Activated CD4-positive, alpha-beta T cell treated with anti-CD3 and anti-CD28 coated beads, Interleukin-2, amount 50 U/mL, for 48 hours (primary cell): ENCODE measurements around the gene NAPEPLD.
"Not testable (repeated sequence)": the region's sequence is repeated elsewhere in the genome, so short reads cannot be mapped to it uniquely, and the experiment has no call there.

ENCODE experiments used
- DNase-seq, 2 experiments: peaks; one replicate each; pipeline ENCODE4 v3.0.0-alpha.2; 2020

The NAPEPLD gene

GRCh38 chr7:103143868-103144267 is 5.0 kb downstream of the NAPEPLD start:
- DNase-seq: no peak

- DNase-seq: no peak
These were observed 6.4 kb downstream of the NAPEPLD start for GRCh38 chr7:103142494-103142893.

- DNase-seq: no peak
These were observed 7.0 kb downstream of the NAPEPLD start for GRCh38 chr7:103141753-103142404.

- no peak for DNase-seq
These were observed 8.2 kb downstream of the NAPEPLD start for GRCh38 chr7:103140685-103141084.

GRCh38 chr7:103140061-103140460 is 8.8 kb downstream of the NAPEPLD start:
- DNase-seq: no peak

- no peak for DNase-seq
These were observed 13.9 kb downstream of the NAPEPLD start for GRCh38 chr7:103134836-103135554.

GRCh38 chr7:103132995-103133688 is 15.8 kb downstream of the NAPEPLD start:
- DNase-seq: no peak

GRCh38 chr7:103130901-103131624 is 17.8 kb downstream of the NAPEPLD start:
- no peak for DNase-seq

GRCh38 chr7:103129702-103130549 is 19.0 kb downstream of the NAPEPLD start:
- no peak for DNase-seq

GRCh38 chr7:103127006-103127405 is 21.9 kb downstream of the NAPEPLD start:
- DNase-seq: no peak

GRCh38 chr7:103124429-103124979 is 24.4 kb downstream of the NAPEPLD start:
- DNase-seq: no peak

- DNase-seq: no peak
These were observed 25.4 kb downstream of the NAPEPLD start for GRCh38 chr7:103123529-103123928.

- no peak for DNase-seq
These were observed 27.3 kb downstream of the NAPEPLD start for GRCh38 chr7:103121641-103122040.

- DNase-seq: no peak
These were observed 28.5 kb downstream of the NAPEPLD start for GRCh38 chr7:103120362-103120761.

GRCh38 chr7:103119791-103120291 is 29.1 kb downstream of the NAPEPLD start:
- DNase-seq: no peak

- no peak for DNase-seq
These were observed 31.4 kb downstream of the NAPEPLD start for GRCh38 chr7:103117465-103117864.

- no peak for DNase-seq
These were observed 31.9 kb downstream of the NAPEPLD start for GRCh38 chr7:103116991-103117390.

- no peak for DNase-seq
These were observed 32.4 kb downstream of the NAPEPLD start for GRCh38 chr7:103116511-103116910.

- no peak for DNase-seq
These were observed 33.1 kb downstream of the NAPEPLD start for GRCh38 chr7:103115771-103116170.

- DNase-seq: no peak
These were observed 34.3 kb downstream of the NAPEPLD start for GRCh38 chr7:103114576-103115008.

- DNase-seq: no peak
These were observed 35.7 kb downstream of the NAPEPLD start for GRCh38 chr7:103113164-103113563.

GRCh38 chr7:103106703-103107070 is 42.2 kb downstream of the NAPEPLD start:
- not testable (repeated sequence) for DNase-seq
